T-helper 1 cell (primary cell): ENCODE measurements around the gene SLC25A22.

Experiments used
- DNase-seq, 5 donors: peaks; one replicate each; pipeline ENCODE4 v3.0.0-alpha.2; 2012 to 2020

SLC25A22 gene

GRCh38 chr11:745428-745827, 52.7 kb downstream of the SLC25A22 start:
- no peak for DNase-seq

GRCh38 chr11:742571-743201, 55.4 kb downstream of the SLC25A22 start:
- no peak for DNase-seq

- DNase-seq: no peak
Observed at GRCh38 chr11:742156-742546, 55.9 kb downstream of the SLC25A22 start.
